ENCODE data around the gene HAVCR2. TPM values are rescaled to one million over a fixed set of nuclear protein-coding genes. Genes with fewer than 3 reads are reported as not detected.

HAVCR2 gene
- total and polyA plus RNA-seq, 10 of the 15 experiments (the other 5 are each of a cell fraction or from before 2014, with no cell fraction given), result 5.2 to 7.5 (median 6.9) TPM

- no peak for TF ChIP-seq SKIL (IDR thresholded peaks at IDR 0.05; ENCODE audit: low read depth, poor library complexity, severe bottlenecking)
- peak; percentile 46; the same call in 1 of the 2 replicates for TF ChIP-seq RAD51 (IDR thresholded peaks at IDR 0.05)
- TF ChIP-seq BCLAF1 (IDR thresholded peaks at IDR 0.05), result no peak
- TF ChIP-seq ATF3 (IDR thresholded peaks at IDR 0.05; ENCODE audit: borderline replicate concordance, extremely low read depth, low read depth, low read length), result no peak
- TF ChIP-seq KAT2A (conservative IDR thresholded peaks at IDR 0.05; ENCODE audit: control insufficient read depth, low read depth, low read length), result no peak
- no peak for TF ChIP-seq NRF1 (conservative IDR thresholded peaks at IDR 0.05; ENCODE audit: low read depth, low read length)
- TF ChIP-seq MAX (IDR thresholded peaks at IDR 0.05; ENCODE audit: low read depth, low read length), result no peak
- no peak for TF ChIP-seq PAX8 (IDR thresholded peaks at IDR 0.05)
- 0 out of 2 replicates have a peak, but pooled peaks have one; percentile 31 for TF ChIP-seq MLLT1 (IDR thresholded peaks at IDR 0.05)
- TF ChIP-seq MTA3 (IDR thresholded peaks at IDR 0.05; ENCODE audit: borderline replicate concordance, low read length), result no peak
- 0 out of 2 replicates have a peak, but pooled peaks have one; percentile 31 for TF ChIP-seq NBN (IDR thresholded peaks at IDR 0.05)
- 0 out of 2 replicates have a peak, but pooled peaks have one; percentile 20 for TF ChIP-seq TBL1XR1 (IDR thresholded peaks at IDR 0.05; ENCODE audit: low read depth, low read length)
- TF ChIP-seq ATF7 (IDR thresholded peaks at IDR 0.05; ENCODE audit: low read depth), result 0 out of 2 replicates have a peak, but pooled peaks have one; percentile 29
- TF ChIP-seq IRF5 (IDR thresholded peaks at IDR 0.05; ENCODE audit: borderline replicate concordance), result no peak
- TF ChIP-seq NR2C1 (IDR thresholded peaks at IDR 0.05), result no peak
- TF ChIP-seq JUND (IDR thresholded peaks at IDR 0.05; ENCODE audit: low read depth, low read length), result no peak
- no peak for TF ChIP-seq KDM1A (IDR thresholded peaks at IDR 0.05; ENCODE audit: borderline replicate concordance)
- TF ChIP-seq IKZF2 (IDR thresholded peaks at IDR 0.05), result peak; percentile 45 to 48; a peak in 2 of 4 replicates
- TF ChIP-seq CREM (IDR thresholded peaks at IDR 0.05; ENCODE audit: low read depth), result 0 out of 2 replicates have a peak, but pooled peaks have one; percentile 8
- no peak for TF ChIP-seq SP1 (IDR thresholded peaks at IDR 0.05; ENCODE audit: low read depth, low read length)
- TF ChIP-seq USF1 (IDR thresholded peaks at IDR 0.05; ENCODE audit: borderline replicate concordance, extremely low read length, insufficient read depth, low read depth, low read length), result no peak
These were observed at the start of gene HAVCR2 (continued) for GRCh38 chr5:157108976-157109375.

All from GM12878 (cell line).